Stimulated activated CD8-positive, alpha-beta memory T cell treated with anti-CD3 and anti-CD28 coated beads, Interleukin-7, amount 100 ng/mL, for 1 hour (primary cell): ENCODE measurements around the gene CDC25C.
A peak's percentile ranks its signal among the peaks of the same experiment; 100 is the strongest.

Experiments
- DNase-seq, 2 donors: peaks; one replicate each; pipeline ENCODE4 v3.0.0-alpha.2; 2020; ENCODE audit warnings: low read depth in 2 of 2

Gene CDC25C

DNA sequence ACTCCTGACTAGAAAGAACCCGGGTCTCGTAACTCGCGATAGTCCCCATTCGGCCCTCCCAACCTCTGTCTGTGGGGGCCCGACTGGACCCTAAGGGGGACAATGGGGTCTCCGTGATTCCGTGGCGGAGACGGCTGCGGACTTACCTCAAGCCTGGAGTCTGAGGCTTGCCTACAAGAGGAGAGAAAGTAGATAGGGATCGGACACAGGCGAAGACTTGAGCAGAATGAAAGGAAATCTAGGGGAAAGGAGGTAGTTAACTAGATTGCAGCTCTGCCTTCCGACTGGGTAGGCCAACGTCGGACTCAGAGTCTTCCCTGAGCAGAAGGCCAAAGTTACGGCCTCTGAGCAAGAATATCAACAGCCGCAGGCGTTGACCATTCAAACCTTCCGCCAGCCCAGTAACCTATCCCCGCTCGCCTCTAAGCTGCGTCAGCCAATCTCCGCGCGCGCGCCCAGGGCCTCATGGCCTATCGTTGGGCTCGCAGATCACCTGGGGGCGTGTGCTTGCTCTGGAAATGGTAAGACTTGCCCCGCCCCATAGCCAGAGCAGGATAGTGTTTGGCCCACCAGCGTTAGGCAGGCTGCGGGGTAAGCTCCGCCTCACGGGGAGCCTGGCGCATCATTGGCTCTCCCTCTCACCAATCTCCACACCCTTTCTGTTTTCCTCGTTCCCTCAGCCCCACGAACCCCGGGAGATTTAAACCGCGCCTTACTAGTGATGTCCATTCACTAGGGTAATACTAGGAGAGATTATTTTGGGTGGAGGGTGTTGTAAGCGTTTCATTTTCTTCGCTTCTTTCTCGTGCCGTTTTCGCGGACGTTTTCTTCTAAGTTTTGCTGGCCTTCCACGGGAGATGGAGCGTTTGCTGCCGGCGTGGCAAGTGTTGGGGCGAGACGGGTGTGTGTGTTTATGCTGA, at the start of gene CDC25C:
CDC25C (minus strand) TSS at position 356 of the 920 bp plus-strand sequence. CDS start 624 bp downstream, outside the sequence.
- DNase-seq = peak; percentile 88 to 89

DNA sequence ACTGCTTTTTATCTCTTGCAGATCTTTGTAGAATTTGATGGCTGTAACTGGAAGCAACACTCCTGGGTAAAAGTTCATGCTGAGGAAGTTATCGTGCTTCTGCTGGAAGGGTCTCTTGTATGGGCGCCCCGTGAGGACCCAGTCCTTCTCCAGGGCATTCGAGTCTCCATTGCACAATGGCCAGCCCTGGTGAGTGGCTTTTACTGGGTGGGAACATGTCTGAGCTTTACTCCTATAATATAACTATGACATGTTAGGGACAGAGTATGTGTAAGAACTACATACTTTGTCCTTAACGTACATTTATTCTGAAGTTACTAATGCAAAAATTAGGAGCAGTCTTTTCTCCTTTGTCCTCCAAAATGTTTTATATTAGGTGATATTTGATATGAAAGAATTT, 41.0 kb upstream of the CDC25C start:
- no peak for DNase-seq

DNA sequence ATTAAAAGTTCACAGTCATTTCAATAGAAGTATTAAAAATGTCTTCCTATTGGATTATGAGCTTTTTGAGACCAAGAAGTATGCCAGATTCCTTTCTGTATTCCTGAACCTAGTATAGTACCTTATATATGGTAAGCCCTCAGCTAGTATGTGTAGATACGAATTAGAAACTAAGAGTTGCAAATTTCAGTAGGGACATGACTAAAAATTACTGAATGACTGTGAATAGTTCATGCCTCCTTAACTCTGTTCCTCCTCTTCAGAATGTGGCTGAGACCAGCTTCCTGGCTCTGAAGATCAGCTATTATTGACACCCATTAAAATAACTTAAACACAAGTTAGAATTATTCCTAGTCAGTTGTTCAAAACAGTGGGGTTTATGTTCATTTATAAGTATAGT, 40.6 kb upstream of the CDC25C start:
- no peak for DNase-seq

DNA sequence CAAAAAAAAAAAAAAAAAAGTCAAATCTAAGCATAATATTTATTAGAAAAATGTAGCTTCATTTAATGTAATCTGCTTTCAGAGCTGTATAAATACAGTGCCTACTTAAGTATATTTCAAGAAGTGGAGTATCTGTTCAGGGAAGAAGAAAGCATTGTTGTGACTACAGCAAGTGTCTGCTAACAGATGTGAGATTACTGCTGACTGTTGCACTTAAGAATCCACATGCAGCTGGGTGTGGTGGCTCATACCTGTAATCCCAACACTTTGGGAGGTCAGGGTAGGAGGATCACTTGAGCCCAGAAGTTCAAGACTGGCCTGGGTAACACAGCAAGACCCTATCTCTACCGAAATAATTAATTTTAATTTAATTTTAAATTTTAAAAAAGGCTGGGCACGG, 39.9 kb upstream of the CDC25C start:
- DNase-seq = no peak

DNA sequence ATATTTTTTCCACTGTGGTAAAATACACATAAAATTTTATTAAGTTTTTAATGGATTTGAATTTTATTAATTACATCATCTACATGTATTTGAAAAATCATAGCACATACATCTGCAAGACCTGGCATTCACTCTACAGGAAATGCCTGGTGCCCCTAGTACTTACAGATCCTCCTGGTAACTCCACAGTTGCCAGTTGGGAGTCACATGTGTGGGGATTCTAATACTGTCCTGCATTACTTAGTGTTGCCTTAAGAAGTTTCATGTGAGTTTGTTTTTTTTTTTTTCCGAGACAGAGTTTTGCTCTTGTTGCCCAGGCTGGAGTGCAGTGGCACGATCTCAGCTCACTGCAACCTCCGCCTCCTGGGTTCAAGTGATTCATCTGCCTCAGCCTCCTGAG, 38.9 kb upstream of the CDC25C start:
- no peak for DNase-seq

DNA sequence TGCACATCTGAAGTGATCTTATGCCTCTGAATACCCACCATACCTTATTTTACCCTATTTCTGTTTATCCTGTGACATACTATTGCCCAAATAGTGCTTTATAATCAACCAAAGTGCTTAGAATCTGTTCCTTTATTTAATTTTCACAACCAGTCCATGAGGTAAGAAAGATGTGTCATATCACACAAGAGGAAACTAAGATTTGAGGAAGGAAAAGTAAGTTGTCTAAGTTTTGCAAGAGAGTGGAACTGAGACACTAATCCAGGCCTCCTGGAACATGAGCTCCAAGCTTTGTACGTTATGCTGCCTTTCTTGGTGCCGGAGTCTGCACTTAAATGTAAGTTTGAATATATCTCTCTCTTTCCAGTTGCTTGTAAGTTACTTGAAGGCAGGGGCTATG, 38.1 kb upstream of the CDC25C start:
- no peak for DNase-seq

DNA sequence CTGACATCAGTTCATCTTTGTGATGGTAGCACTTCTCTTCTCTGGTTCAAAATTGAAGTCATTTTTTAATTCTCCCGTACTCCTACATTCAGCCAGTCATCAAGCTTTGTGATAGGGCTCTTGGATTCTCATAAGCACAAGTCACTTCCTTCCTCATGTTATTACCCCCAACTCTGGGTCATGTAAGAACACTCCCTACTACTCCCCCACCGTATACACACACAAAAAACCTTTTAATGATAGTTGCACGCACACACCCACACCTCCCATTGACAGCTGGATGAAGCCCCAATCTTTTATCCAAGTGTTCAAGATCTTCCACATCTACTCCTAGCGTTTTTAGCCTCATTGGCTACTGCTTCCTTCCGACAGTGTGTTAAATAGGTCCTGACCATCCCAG, 37.7 kb upstream of the CDC25C start:
- no peak for DNase-seq

DNA sequence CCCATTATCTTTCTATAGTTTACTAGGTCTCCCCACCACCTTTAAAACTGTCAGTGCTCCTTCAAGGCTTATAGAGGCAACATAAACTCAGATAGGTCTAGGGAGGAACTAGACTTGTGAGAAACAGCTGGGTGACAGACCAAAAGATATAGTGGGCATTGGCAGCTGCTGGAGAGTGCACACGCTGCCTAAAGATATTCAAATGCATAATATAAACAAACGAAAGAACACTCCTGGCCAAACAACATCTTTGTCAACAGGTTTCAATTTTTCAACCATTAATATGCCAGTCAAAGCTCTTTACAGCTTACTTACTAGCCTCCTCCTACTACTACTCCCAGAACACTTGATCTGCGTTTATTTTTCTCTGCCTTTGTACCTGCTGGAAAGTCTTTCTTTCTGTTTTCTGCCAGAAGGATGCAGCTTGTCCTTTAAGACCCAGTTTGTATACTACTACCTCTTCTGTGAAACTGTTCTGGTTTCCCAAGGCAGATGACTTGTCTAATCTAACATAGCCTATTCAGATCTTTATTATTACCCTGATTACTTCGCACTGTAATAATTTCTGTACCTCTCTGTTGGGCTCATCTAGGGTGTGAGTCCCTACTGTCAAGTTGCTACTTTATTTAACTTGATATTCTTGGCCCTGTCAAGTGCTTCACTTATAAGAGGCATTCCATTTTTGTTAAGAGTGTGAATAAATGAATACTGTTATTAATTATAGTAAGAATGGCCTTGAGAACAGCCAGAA, 35.2 kb upstream of the CDC25C start:
- DNase-seq = no peak

DNA sequence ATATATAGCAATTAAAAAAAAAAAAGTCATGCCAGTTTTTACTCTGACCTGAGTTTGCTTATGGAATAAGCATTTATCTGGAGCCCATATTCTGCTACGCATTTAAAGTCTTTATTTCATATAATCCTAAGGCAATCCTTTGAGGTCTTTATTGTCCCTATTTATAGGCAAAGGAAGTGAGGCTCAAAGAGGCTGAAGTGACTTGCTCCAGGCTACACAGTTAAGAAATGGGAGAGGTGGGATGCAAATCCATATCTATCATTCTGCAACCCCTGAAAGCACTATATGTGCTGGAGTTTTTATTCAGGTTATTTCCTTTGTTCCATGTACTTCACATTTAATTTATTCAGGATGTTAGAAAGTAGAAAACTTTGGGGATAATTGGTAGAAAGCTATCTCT, 33.0 kb upstream of the CDC25C start:
- DNase-seq = no peak

DNA sequence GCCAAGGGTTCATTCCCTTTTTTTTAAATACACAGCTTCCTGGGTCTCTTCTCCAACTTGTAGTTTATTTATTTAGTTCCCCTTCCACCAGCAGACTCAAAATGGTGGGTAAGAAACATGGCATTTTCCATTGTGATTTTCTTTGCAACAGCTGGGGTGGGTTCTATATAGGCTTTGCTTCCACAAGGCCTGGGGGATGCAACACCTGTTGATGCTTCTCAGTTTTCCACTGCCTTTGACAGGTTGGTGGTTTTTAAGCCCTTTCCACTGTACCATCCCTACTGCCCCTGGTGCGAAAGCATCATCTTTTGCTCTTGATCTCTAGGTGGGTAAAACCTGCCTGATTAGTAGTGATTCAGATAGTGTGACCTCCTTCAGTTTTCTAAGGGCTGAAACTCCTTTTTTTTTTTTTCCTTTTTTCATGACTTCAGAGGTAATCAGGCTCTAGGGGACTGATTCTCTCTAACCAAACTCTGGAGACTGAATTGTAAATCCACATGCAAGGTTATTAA, 29.4 kb upstream of the CDC25C start:
- no peak for DNase-seq

DNA sequence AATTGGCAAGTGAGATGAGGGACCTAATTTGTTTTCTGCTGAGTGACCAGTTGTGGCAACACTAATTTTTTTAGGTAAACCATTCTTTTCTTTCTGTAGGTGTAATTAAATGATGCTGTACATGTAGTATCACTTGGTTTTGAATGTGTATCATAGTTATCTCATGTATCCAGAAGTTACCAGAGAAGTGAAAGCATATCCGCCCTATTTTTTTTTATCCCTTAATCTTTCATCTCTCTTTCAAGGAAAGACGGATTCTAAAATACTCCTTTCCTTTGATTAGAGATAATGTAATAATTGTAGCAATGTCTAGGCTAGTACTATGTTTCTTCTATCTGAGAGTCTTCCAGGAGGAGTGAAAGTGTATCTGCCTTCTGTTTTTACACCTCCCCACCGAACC, 28.0 kb upstream of the CDC25C start:
- no peak for DNase-seq

DNA sequence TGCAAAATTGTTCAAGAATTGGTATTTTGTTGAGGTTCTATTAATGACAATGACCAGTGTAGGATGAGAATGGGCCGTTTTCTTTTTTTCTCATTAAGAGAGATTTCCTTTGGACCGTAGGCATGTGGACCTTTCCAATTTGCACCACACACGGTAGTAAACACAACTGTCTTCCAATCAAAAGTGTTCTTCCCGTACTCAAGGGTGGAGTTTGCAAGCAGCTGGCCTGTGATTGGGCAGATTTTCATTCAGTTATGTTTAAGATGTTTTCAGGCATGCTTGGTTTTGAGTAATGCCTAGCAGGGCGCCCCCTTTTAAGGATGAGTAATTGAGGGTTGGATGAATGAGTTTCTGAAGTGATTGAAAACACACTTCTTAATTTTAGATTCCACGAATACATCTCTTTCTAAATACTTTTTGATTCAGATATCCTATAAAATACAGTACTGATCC, 23.3 kb upstream of the CDC25C start:
- no peak for DNase-seq

DNA sequence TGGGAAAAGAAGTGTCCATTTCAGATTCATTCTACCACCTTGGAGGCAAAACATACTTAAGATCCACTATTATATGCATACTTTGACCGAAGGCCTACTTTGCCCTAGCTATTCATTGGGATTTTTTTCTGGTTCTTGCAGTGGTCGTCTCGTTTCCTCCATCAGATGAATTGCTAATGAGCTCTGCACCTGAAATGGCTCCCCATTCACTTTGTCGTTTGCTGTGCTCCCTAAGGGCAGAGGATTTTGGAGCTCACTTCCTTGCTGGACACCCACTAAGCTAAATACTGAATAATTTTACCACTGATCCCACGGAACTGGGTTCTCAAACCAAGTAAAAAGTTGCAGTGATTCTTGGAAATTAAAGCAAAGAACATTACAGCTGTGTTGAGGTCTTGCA, 22.8 kb upstream of the CDC25C start:
- DNase-seq = no peak

DNA sequence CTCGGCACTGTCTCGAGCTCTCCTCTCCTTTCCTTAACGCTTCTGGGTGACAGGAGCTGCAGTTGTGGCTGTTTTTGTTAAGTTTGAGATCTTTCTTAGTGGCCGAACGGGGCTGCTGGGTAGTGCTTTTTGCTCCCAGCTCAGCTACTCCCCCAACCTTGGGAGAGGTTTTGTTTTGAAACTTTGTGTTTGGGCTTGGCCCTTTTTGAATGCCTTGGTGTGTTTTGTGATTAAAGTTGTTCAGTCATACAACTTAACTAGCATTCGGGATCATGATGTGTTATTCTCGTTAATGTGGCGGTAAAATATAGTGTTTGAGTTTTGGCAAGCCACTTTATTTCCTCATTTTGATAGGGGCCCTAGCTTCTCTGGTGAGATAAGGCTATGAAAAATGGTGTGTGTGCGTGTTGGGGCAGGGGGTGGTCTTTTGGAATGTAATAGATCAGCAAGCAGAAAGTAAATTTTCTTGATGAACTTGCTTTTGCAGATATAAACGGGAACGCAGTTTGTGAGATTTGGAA, 22.0 kb upstream of the CDC25C start:
- DNase-seq = no peak

DNA sequence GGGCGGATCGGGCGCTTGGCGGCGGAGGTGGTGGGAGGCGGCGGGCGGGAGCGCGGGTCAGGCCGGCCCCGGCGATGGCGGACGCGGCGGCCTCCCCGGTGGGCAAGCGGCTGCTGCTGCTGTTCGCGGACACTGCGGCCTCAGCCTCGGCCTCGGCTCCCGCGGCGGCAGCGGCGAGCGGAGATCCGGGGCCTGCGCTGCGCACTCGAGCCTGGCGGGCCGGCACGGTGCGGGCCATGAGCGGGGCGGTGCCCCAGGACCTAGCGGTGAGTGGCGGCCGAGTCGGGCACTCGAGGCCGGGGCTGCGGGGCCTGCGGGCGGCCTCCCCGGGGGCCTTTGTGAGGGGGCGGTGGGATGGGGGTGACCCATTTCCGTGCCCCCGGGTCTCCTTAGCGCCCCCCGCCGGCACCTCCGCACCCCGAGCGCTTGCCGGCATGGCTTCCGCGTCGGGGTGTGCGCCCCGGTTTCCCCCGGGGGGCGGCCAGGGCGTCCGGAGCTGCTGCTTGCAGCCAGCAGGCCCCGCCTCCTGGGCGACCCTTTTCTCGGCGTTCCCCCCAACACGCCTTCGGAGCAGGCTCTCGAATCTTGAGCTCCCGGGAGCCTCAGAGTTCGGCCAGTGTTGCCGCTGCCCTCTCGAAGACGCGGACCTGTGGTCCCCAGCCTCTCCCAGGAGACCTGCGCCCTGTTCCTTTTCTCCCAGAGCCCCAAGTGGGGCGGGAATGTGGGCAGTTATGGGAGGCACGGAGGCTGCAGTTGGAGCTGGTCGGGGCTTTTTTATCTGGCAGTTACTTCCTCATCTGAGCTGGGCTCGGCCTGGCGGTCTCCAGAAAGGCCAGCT, 21.3 kb upstream of the CDC25C start:
- peak; percentile 45 to 52 for DNase-seq

DNA sequence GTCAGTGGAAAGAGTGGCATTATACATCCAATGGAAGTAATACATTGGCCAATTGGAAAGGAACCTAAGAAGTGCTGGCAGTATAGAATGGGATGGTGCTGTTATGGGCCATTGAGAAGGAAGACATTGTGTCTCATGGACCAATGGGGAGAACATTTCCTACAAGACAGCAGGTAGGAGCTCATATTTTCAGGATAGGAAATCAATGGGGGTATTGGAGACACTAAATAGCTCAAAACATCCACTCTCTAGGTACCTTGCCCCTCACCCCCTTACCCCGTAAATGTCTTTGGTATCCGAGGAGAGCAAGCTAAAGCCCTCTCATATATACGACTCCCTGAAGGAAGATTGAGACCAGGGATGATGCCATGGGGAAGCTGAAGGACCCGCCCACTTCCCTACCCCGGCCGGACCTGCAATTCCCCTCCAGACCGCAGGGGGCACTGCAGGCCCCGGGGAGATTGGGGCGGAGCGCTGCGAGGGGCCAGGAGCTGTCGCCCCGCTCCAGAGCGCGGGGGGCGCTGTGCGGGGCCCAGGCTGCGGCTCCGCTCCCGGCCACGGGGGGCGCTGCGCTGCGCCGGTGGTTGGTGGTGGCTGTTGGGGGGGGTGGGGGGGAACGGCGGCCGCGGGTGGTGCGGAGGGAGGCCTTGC, 20.6 kb upstream of the CDC25C start, which contains the start of gene KDM3B:
KDM3B (plus strand) TSS at position 615 of the 651 bp plus-strand sequence. CDS start 111 bp downstream, outside the sequence.
- DNase-seq = peak; percentile 84 to 88

DNA sequence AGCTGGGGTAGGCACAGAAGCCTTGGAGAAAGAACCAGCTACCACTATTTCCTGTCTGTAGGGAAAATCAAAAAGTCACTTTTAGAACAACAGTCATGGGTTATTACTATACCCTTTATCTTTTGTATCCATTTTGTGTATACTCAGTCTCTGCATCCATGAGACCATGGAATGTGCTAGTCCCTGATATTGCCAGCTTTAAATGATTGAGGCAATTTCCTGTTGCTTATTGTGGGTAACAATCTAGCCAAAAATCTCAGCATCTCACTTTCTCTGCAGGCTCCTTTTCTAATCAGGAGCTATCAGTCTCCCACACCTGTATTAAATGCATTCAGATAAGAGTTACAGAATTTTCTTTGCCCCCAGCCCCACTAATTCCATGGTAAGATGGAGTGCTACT, 19.9 kb upstream of the CDC25C start:
- DNase-seq = no peak

DNA sequence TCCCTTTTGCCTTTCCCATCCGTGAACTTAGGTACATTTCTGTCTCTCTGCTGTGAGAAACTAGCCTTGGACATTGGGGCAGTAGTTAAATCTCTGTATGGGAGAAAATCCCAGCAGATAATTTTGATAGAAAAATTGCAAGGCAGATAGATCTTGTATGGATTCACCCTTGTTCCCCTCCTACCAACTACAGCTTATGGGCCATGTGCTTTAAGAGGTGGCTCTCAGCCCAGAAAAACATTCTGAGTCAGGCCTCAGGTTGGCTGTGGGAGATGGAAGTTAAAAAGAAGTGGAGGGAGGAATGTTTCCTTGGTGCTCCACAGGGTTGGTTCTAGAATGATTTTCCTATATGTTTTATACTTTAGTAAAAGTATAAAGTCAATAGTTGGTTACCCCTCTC, 19.5 kb upstream of the CDC25C start:
- no peak for DNase-seq

DNA sequence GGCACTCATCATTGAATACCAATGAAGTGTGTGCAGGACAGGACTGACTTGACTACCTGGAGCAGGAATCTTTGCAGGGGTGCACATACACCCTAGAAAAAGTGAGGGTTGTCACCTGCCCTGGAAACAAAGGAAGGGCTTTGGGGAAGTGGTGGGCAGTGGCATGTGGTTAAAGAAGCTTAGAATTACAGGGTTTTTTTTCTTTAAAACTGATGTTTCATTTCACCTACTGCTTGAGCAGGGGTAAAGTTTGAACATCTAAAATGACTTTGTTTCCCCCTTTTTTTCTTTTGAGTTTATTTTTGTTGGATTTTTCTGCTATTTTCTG, 18.9 kb upstream of the CDC25C start:
- no peak for DNase-seq

DNA sequence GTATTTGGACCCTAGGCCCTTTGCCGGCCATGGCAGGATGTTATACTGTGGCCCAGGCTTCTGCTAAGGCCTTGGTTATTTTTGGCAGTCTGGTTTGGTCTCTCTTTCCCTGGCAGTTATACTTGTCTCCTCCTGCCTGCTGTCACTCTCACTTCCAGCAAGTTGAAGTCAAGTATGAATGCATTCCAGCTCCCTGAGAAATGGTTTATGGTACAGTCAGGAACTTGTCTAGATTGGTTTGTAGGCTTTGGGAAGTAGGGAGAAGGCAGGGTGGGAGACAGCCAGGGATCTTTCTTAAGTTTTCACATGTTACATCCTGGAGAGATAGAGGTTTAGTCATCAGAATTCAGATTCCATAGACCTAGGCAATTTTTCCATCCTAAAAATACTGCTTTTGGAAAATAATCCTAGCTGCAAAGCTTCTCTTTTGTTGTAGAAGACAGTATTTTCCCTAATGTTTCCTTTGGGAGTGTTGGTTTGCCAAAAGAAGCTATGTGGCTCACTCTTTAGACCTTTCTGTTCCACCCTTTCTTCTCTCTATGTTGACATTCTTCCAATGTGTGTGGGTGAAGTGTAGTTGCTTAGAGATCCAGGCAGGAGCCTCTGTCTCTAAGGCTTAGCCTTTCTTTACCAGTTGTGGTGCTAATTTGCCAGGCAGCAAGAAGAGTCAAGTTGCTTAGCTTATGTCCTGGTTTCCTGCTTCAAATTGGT, 18.4 kb upstream of the CDC25C start:
- DNase-seq = no peak
